Measurements from ENCODE around the gene ATP6V1G1. TPM values are rescaled to one million over a fixed set of nuclear protein-coding genes. Genes with fewer than 3 reads are reported as not detected.

Gene ATP6V1G1
- 84.6 and 108 TPM in 2 replicates for total RNA-seq

GRCh38 chr9:114587345-114588202, at the start of gene ATP6V1G1:
Gene ATP6V1G1 (plus strand): TSS chr9:114587769. CDS start chr9:114587839, 70 bp downstream.

Other genes starting within 250 kb of the ATP6V1G1 start
- 16.9 and 27.3 TPM in 2 replicates for gene AKNA, start 199.8 kb upstream of the ATP6V1G1 start, total RNA-seq
- 2.8 and 8.7 TPM in 2 replicates for gene WHRN, start 82.3 kb upstream of the ATP6V1G1 start, total RNA-seq
- 6.8 and 9.3 TPM in 2 replicates for gene TMEM268, start 23.5 kb downstream of the ATP6V1G1 start, total RNA-seq
- not detected in 2 replicates for gene TEX53, start 70.0 kb downstream of the ATP6V1G1 start, total RNA-seq
- not detected in 2 replicates for gene TEX48, start 94.4 kb downstream of the ATP6V1G1 start, total RNA-seq
- gene TNFSF15, start 218.3 kb downstream of the ATP6V1G1 start, total RNA-seq: 0.16 and 0.25 TPM in 2 replicates